Left hindlimb (tissue), 1 donor: ENCODE data around the gene RGS3.

Experiments used
- DNase-seq: peaks from one replicate; pipeline ENCODE4 v3.0.0-alpha.2; 2018

The RGS3 gene

GRCh38 chr9:113574441-113575262, 111.1 kb downstream of the RGS3 start:
- DNase-seq: no peak

- DNase-seq: no peak
These were observed 114.2 kb downstream of the RGS3 start for GRCh38 chr9:113577525-113578261.

GRCh38 chr9:113578279-113578865, 114.8 kb downstream of the RGS3 start:
- no peak for DNase-seq

- DNase-seq: peak; percentile 56
These were observed 115.4 kb downstream of the RGS3 start for GRCh38 chr9:113578882-113579282.

GRCh38 chr9:113579283-113580040, 115.9 kb downstream of the RGS3 start:
- no peak for DNase-seq

GRCh38 chr9:113580041-113580953, 116.8 kb downstream of the RGS3 start:
- no peak for DNase-seq

GRCh38 chr9:113580954-113581311, 117.4 kb downstream of the RGS3 start:
- DNase-seq: no peak

GRCh38 chr9:113581865-113582697, 118.6 kb downstream of the RGS3 start:
- DNase-seq: no peak

GRCh38 chr9:113582698-113583200, 119.2 kb downstream of the RGS3 start:
- DNase-seq: no peak

GRCh38 chr9:113583511-113584427, 120.2 kb downstream of the RGS3 start:
- DNase-seq: no peak

- no peak for DNase-seq
These were observed 121.0 kb downstream of the RGS3 start for GRCh38 chr9:113584428-113585084.

GRCh38 chr9:113585085-113585442, 121.5 kb downstream of the RGS3 start:
- DNase-seq: no peak

GRCh38 chr9:113585555-113585954, 122.0 kb downstream of the RGS3 start:
- no peak for DNase-seq

GRCh38 chr9:113587471-113588031, 124.0 kb downstream of the RGS3 start:
- no peak for DNase-seq

- DNase-seq: no peak
These were observed 124.8 kb downstream of the RGS3 start for GRCh38 chr9:113588242-113588810.

GRCh38 chr9:113588936-113589335, 125.4 kb downstream of the RGS3 start:
- no peak for DNase-seq

GRCh38 chr9:113589407-113589806, 125.9 kb downstream of the RGS3 start:
- DNase-seq: no peak

GRCh38 chr9:113589890-113590289, 126.4 kb downstream of the RGS3 start:
- DNase-seq: no peak

- DNase-seq: no peak
These were observed 126.9 kb downstream of the RGS3 start for GRCh38 chr9:113590389-113590788.
